ENCODE results near the gene CLTB.
"Not testable (repeated sequence)": the region's sequence is repeated elsewhere in the genome, so short reads cannot be mapped to it uniquely, and the experiment has no call there.

CLTB gene

GRCh38 chr5:176413255-176413565 lies 3.1 kb downstream of the CLTB start:
- H3K79me2 ChIP-seq (ENCODE audit: control insufficient read depth, insufficient read depth, low read length, unreplicated experiment) = peaks cover 26% of the 10 kb centered on the region

GRCh38 chr5:176412517-176413254 lies 3.7 kb downstream of the CLTB start:
- H3K36me3 ChIP-seq (ENCODE audit: insufficient read depth, low read length) = peaks cover 7% of the 10 kb centered on the region; the same call in 1 of the 2 replicates
- H3K27me3 ChIP-seq (ENCODE audit: insufficient read depth, low read length) = no peaks in the 10 kb centered on the region
- H3K79me2 ChIP-seq (ENCODE audit: control insufficient read depth, insufficient read depth, low read length, unreplicated experiment) = peaks cover 26% of the 10 kb centered on the region
- no peak overlapping the region for H2AFZ ChIP-seq (ENCODE audit: low read length, unreplicated experiment)
- 0 out of 2 replicates have a peak overlapping the region, but pooled peaks have one; percentile 15 for H3K27ac ChIP-seq (ENCODE audit: low read depth, low read length)
- peaks cover 37% of the 10 kb centered on the region for H3K4me1 ChIP-seq (ENCODE audit: control insufficient read depth, insufficient read depth, low read length, unreplicated experiment)
- no peak overlapping the region for H3K4me3 ChIP-seq (ENCODE audit: low read depth, low read length)

More at GRCh38 chr5:176413255-176413565, 3.1 kb downstream of the CLTB start:
- H3K27ac ChIP-seq (ENCODE audit: low read depth, low read length) = peak overlapping the region; percentile 30; the same call in 1 of the 2 replicates
- no peak overlapping the region for H3K4me3 ChIP-seq (ENCODE audit: low read depth, low read length)
- H3K4me1 ChIP-seq (ENCODE audit: control insufficient read depth, insufficient read depth, low read length, unreplicated experiment) = peaks cover 37% of the 10 kb centered on the region
- no peaks in the 10 kb centered on the region for H3K27me3 ChIP-seq (ENCODE audit: insufficient read depth, low read length)
- H2AFZ ChIP-seq (ENCODE audit: low read length, unreplicated experiment) = no peak overlapping the region
- H3K36me3 ChIP-seq (ENCODE audit: insufficient read depth, low read length) = peaks cover 7% of the 10 kb centered on the region; the same call in 1 of the 2 replicates

GRCh38 chr5:176410486-176411180 lies 5.7 kb downstream of the CLTB start:
- Histone ChIP-seq H2AFZ (ENCODE audit: low read length, unreplicated experiment) (no peak overlapping the region), H3K4me3 (ENCODE audit: low read depth, low read length) (no peak overlapping the region), H3K27ac (ENCODE audit: low read depth, low read length) (no peak overlapping the region), H3K79me2 (ENCODE audit: control insufficient read depth, insufficient read depth, low read length, unreplicated experiment) (peaks cover 19% of the 10 kb centered on the region), H3K36me3 (ENCODE audit: insufficient read depth, low read length) (peaks cover 7% of the 10 kb centered on the region; the same call in 1 of the 2 replicates), H3K4me1 (ENCODE audit: control insufficient read depth, insufficient read depth, low read length, unreplicated experiment) (peaks cover 34% of the 10 kb centered on the region), H3K27me3 (ENCODE audit: insufficient read depth, low read length) (no peaks in the 10 kb centered on the region)

- peaks cover 7% of the 10 kb centered on the region; the same call in 1 of the 2 replicates for H3K36me3 ChIP-seq (ENCODE audit: insufficient read depth, low read length)
- no peak overlapping the region for H3K27ac ChIP-seq (ENCODE audit: low read depth, low read length)
- H3K79me2 ChIP-seq (ENCODE audit: control insufficient read depth, insufficient read depth, low read length, unreplicated experiment) = peaks cover 11% of the 10 kb centered on the region
- peaks cover 30% of the 10 kb centered on the region for H3K4me1 ChIP-seq (ENCODE audit: control insufficient read depth, insufficient read depth, low read length, unreplicated experiment)
- H3K4me3 ChIP-seq (ENCODE audit: low read depth, low read length) = no peak overlapping the region
- H2AFZ ChIP-seq (ENCODE audit: low read length, unreplicated experiment) = no peak overlapping the region
- no peaks in the 10 kb centered on the region for H3K27me3 ChIP-seq (ENCODE audit: insufficient read depth, low read length)
Measured at GRCh38 chr5:176409765-176410164, 6.6 kb downstream of the CLTB start.

- Histone ChIP-seq H2AFZ (ENCODE audit: low read length, unreplicated experiment) (no peak overlapping the region), H3K36me3 (ENCODE audit: insufficient read depth, low read length) (peaks cover 7% of the 10 kb centered on the region; the same call in 1 of the 2 replicates), H3K4me1 (ENCODE audit: control insufficient read depth, insufficient read depth, low read length, unreplicated experiment) (peaks cover 20% of the 10 kb centered on the region), H3K27me3 (ENCODE audit: insufficient read depth, low read length) (no peaks in the 10 kb centered on the region), H3K4me3 (ENCODE audit: low read depth, low read length) (no peak overlapping the region), H3K79me2 (ENCODE audit: control insufficient read depth, insufficient read depth, low read length, unreplicated experiment) (peaks cover 8% of the 10 kb centered on the region), H3K27ac (ENCODE audit: low read depth, low read length) (no peak overlapping the region)
Measured at GRCh38 chr5:176408590-176408989, 7.7 kb downstream of the CLTB start.

- peaks cover 18% of the 10 kb centered on the region for H3K4me1 ChIP-seq (ENCODE audit: control insufficient read depth, insufficient read depth, low read length, unreplicated experiment)
- not testable (repeated sequence) for H3K4me3 ChIP-seq (ENCODE audit: low read depth, low read length)
Measured at GRCh38 chr5:176408252-176408573, 8.1 kb downstream of the CLTB start.

GRCh38 chr5:176407456-176408251 lies 8.7 kb downstream of the CLTB start:
- Histone ChIP-seq H3K79me2 (ENCODE audit: control insufficient read depth, insufficient read depth, low read length, unreplicated experiment) (peaks cover 2% of the 10 kb centered on the region), H3K27me3 (ENCODE audit: insufficient read depth, low read length) (no peaks in the 10 kb centered on the region), H3K4me1 (ENCODE audit: control insufficient read depth, insufficient read depth, low read length, unreplicated experiment) (peaks cover 17% of the 10 kb centered on the region), H3K27ac (ENCODE audit: low read depth, low read length) (no peak overlapping the region), H3K4me3 (ENCODE audit: low read depth, low read length) (no peak overlapping the region), H2AFZ (ENCODE audit: low read length, unreplicated experiment) (no peak overlapping the region), H3K36me3 (ENCODE audit: insufficient read depth, low read length) (peaks cover 7% of the 10 kb centered on the region; the same call in 1 of the 2 replicates)

More at GRCh38 chr5:176408252-176408573, 8.1 kb downstream of the CLTB start:
- H3K27ac ChIP-seq (ENCODE audit: low read depth, low read length); H3K79me2 ChIP-seq (ENCODE audit: control insufficient read depth, insufficient read depth, low read length, unreplicated experiment); H3K36me3 ChIP-seq (ENCODE audit: insufficient read depth, low read length); H3K27me3 ChIP-seq (ENCODE audit: insufficient read depth, low read length); H2AFZ ChIP-seq (ENCODE audit: low read length, unreplicated experiment): not testable (repeated sequence)

- Histone ChIP-seq H3K79me2 (ENCODE audit: control insufficient read depth, insufficient read depth, low read length, unreplicated experiment) (no peaks in the 10 kb centered on the region), H3K4me1 (ENCODE audit: control insufficient read depth, insufficient read depth, low read length, unreplicated experiment) (peaks cover 8% of the 10 kb centered on the region), H2AFZ (ENCODE audit: low read length, unreplicated experiment) (no peak overlapping the region), H3K36me3 (ENCODE audit: insufficient read depth, low read length) (peaks cover 7% of the 10 kb centered on the region; the same call in 1 of the 2 replicates), H3K27me3 (ENCODE audit: insufficient read depth, low read length) (no peaks in the 10 kb centered on the region), H3K4me3 (ENCODE audit: low read depth, low read length) (no peak overlapping the region), H3K27ac (ENCODE audit: low read depth, low read length) (no peak overlapping the region)
Measured at GRCh38 chr5:176406436-176407052, 9.8 kb downstream of the CLTB start.

GRCh38 chr5:176405656-176406435 lies 10.5 kb downstream of the CLTB start:
- Histone ChIP-seq H3K27me3 (ENCODE audit: insufficient read depth, low read length) (no peaks in the 10 kb centered on the region), H3K4me3 (ENCODE audit: low read depth, low read length) (no peak overlapping the region), H3K27ac (ENCODE audit: low read depth, low read length) (no peak overlapping the region), H2AFZ (ENCODE audit: low read length, unreplicated experiment) (no peak overlapping the region), H3K79me2 (ENCODE audit: control insufficient read depth, insufficient read depth, low read length, unreplicated experiment) (no peaks in the 10 kb centered on the region), H3K36me3 (ENCODE audit: insufficient read depth, low read length) (peaks cover 7% of the 10 kb centered on the region; the same call in 1 of the 2 replicates), H3K4me1 (ENCODE audit: control insufficient read depth, insufficient read depth, low read length, unreplicated experiment) (peaks cover 1% of the 10 kb centered on the region)

All from ACC112 (cell line).